GM10847 (cell line): ENCODE results near the gene CHRM2.

Source experiments
- POLR2A ChIP-seq: IDR thresholded peaks from 2 replicates; pipeline ENCODE4 v1.6.1; 2011; ENCODE audit not compliant: insufficient read length; ENCODE audit errors: extremely low read depth

The CHRM2 gene

DNA sequence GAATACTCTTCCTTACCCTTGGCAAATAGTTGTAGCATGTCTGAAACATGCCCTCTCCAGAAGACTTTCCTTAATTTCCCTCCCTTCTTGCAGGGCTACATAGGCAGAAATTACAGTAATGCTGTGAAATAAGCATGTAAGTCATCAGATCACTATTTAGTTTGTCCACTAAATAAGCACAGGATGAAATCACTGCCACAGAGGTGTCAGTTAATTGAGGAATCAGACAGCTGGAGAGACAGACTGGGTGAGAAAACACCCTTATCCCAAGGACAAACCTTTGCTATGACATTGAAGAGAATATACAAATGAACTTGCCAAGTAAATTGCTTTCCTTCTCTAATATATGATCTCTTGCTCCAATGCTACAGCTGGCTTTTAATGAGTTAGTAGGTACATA lies 129.3 kb downstream of the CHRM2 start:
- TF ChIP-seq POLR2A: no peak

DNA sequence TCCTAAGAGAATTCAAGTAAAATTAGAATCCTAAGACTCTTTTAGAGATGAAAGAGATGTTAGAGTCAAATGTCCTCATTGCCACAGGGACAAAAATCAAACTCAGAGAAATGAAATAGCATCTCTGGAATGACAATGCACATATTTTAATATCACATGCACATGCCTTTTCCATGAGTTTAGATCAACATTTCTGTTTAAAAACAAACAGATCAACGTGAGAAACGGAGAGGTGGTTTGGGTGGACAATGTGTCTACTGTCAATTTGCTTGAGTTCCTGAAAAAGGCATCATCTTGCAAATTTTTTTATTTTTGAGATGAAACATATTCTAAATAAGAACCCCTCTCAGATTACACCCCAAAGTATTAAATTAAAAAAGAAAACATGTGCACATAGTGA lies 130.0 kb downstream of the CHRM2 start:
- no peak for TF ChIP-seq POLR2A

DNA sequence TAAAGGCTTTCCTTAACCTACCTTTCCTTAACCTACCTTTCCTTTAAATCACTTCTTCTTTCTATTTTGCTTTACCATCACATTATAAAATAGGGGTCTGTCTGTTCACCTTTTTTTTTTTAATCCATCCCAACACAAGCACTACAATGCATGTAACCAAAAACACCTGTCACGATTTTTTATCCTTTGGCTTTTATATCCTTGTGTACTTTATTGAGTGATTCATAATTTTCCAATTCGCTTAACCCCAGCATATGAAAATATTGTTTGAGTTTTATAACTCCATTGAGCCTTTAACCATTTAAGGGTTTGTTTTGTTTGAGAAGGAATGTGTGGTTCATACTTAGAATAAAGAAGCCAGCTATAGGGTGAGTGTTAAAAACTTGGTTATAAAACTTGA lies 132.2 kb downstream of the CHRM2 start:
- no peak for TF ChIP-seq POLR2A

DNA sequence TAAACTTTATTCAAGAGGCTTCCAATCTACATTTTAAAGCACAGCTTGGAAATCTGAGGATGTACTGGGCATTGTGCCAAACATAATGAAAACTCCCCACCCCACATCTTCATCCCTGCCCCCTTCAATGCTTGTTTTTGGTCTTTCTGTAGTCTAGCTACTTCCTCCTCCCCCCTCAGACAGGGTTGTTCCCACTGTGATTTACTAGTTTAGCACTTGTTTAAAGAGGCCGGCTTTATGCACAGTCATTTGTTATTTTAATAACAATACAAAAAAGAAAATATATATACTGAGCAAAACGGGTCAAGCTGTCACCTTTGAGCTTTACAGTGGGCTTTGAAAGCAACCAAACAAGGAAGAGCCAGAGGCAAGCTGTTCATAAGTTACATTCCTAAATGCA lies 132.6 kb downstream of the CHRM2 start:
- TF ChIP-seq POLR2A: no peak

DNA sequence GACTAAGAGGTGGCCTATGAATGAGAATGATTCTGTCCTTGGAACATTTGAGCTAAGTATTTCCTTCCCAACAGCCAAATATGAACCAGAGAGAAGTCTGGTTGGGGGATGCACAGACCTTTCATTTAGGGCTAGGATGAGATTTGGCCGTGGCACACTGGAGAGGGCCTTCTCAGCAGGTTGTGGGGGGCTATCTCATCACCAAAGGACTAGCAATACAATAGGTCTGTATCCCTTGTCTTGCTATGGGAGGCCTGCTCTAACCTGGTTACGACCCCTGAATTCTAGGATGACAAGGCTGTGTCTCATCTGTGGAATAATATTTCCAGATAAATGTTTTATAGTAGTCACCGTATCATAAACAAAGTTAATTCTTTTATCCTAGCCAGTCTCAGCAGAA lies 133.0 kb downstream of the CHRM2 start:
- TF ChIP-seq POLR2A: no peak

- TF ChIP-seq POLR2A: no peak
Measured at GRCh38 chr7:137003086-137003485, 134.6 kb downstream of the CHRM2 start.

- no peak for TF ChIP-seq POLR2A
Measured at GRCh38 chr7:137003566-137003965, 135.1 kb downstream of the CHRM2 start.

DNA sequence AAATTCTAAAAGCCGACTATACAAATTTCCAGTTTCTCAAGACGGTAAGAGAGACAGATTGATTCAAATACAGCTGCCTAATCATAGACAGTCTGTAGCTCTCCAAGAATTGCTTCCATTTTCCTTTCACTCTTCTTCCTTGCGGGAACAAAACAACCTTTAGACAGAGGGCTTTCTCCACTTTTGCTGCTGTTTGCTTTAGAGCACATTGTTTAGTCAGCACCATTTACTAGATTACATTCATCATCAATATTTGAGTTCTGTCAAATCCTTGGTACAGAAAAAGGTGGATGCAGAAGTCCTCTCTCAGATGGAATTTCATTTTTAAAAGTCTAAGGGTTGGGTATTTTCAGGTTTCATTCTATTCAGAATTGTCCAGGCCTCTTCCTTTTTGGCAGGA lies 137.4 kb downstream of the CHRM2 start:
- TF ChIP-seq POLR2A: no peak

- no peak for TF ChIP-seq POLR2A
Measured at GRCh38 chr7:137006293-137006692, 137.8 kb downstream of the CHRM2 start.

- TF ChIP-seq POLR2A: no peak
Measured at GRCh38 chr7:137007001-137007694, 138.7 kb downstream of the CHRM2 start.

GRCh38 chr7:137009404-137009803 lies 141.0 kb downstream of the CHRM2 start:
- no peak for TF ChIP-seq POLR2A

DNA sequence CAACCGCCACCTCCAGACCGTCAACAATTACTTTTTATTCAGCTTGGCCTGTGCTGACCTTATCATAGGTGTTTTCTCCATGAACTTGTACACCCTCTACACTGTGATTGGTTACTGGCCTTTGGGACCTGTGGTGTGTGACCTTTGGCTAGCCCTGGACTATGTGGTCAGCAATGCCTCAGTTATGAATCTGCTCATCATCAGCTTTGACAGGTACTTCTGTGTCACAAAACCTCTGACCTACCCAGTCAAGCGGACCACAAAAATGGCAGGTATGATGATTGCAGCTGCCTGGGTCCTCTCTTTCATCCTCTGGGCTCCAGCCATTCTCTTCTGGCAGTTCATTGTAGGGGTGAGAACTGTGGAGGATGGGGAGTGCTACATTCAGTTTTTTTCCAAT lies 146.6 kb downstream of the CHRM2 start:
- TF ChIP-seq POLR2A: no peak

DNA sequence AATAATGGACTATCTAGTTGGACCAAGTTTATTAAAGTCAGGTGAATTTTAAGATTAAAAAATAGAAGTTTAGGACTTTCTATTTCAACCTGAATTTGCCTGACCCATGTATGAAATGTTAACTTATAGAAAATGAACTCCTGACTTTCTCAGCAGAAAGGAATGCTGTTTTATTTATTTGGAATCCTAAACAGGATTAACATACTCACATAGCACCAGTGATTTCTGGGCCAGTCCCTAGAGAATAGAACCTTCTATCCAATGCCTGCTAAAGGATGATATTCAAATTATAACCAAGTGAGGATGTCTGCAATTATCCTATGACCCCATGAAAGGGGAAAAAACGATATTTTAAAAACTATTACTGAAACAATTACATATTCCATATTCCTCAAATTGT lies 148.8 kb downstream of the CHRM2 start:
- TF ChIP-seq POLR2A: no peak

GRCh38 chr7:137018468-137018867 lies 150.0 kb downstream of the CHRM2 start:
- TF ChIP-seq POLR2A: no peak

DNA sequence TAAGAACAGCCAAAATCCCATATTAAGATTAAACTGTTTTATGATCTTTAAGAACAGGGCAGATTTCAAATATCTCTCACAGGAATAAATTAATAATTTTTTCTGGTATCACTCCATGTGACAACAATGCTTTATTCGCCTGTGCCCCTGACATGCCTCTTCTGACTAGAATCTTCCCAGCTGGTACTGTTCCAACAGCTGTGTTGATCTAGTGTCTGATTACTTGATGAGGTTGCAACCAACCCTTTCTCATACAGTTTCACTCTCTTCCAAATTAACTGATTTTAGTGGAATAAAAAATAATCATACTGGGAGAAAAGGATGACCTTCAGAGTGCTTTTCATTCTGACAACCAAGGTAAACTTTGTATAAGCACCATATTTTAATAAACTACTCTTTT lies 151.9 kb downstream of the CHRM2 start:
- TF ChIP-seq POLR2A: no peak

- TF ChIP-seq POLR2A: no peak
Measured at GRCh38 chr7:137025469-137026175, 157.2 kb downstream of the CHRM2 start.

DNA sequence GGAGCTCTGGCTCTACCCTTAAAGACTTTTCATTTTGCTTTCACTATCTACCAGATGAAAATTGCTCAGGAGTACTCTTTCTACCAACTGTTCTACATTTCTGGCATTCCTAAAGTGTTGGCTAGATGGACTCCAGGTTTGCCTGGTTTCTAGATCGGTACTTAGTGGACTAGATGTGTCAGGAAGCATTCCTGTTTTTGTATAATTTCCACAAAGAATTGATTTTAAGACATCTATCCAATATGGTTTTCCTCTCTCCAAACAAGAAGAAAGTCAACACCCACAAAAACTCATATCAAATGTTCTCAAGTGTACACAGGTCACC lies 157.7 kb downstream of the CHRM2 start:
- TF ChIP-seq POLR2A: no peak
